ENCODE measurements around the gene PARP9.

PARP9 gene

GRCh38 chr3:122557356-122557755 is 6.7 kb downstream of the PARP9 start:
- TF ChIP-seq, protein P1, sequence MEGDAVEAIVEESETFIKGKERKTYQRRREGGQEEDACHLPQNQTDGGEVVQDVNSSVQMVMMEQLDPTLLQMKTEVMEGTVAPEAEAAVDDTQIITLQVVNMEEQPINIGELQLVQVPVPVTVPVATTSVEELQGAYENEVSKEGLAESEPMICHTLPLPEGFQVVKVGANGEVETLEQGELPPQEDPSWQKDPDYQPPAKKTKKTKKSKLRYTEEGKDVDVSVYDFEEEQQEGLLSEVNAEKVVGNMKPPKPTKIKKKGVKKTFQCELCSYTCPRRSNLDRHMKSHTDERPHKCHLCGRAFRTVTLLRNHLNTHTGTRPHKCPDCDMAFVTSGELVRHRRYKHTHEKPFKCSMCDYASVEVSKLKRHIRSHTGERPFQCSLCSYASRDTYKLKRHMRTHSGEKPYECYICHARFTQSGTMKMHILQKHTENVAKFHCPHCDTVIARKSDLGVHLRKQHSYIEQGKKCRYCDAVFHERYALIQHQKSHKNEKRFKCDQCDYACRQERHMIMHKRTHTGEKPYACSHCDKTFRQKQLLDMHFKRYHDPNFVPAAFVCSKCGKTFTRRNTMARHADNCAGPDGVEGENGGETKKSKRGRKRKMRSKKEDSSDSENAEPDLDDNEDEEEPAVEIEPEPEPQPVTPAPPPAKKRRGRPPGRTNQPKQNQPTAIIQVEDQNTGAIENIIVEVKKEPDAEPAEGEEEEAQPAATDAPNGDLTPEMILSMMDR (IDR thresholded peaks at IDR 0.05; ENCODE audit: poor library complexity, severe bottlenecking): no peak
- Histone ChIP-seq H3K27me3 (ENCODE audit: insufficient read depth, poor library complexity, severe bottlenecking) (no peaks in the 10 kb centered on the region), H3K27ac (ENCODE audit: poor library complexity, severe bottlenecking) (no peak overlapping the region), H3K4me3 (ENCODE audit: severe bottlenecking) (no peak overlapping the region), H3K36me3 (ENCODE audit: low read depth) (peaks cover 57% of the 10 kb centered on the region), H3K4me1 (ENCODE audit: insufficient read depth, poor library complexity, severe bottlenecking) (no peaks in the 10 kb centered on the region), H3K9me3 (ENCODE audit: severe bottlenecking) (no peaks in the 10 kb centered on the region)
- DNase-seq (ENCODE audit: low spot score): no peak
- no peak for ATAC-seq (ENCODE audit: low read depth)

DNA sequence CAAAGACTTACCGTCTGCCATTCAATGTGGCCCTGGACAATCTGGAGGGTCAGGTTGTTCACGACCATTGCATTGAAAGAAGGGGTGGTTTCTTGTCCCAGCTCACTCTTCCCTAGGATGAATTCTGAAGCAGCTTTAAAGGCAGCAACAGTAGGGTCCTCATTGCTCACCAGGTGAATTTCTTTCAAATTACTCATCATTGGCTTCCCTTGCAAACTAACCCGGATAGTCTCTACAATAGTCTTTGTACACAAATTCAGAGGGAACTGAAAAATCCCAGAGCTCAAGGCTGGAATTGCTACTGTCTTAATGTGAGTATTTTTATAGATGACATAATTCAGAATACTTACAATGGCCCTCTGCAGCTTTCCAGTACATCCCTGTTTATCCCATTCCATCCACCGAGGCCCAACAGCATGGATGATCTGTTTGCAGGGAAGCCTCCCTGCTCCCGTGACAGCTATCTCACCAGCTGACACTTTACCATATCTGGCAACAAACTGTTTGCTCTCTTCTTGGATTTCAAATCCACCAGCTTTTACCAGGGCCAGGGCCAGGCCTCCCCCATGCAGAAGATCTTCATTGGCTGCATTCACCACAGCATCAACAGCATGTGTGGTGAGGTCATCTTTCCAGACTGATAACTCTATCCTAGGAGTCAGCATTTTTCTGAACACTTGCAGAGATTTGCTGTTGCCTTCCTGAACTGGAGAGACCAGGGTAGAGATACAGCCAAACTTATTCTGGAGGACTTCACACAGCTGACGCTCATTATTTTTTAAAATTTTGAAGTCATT is 8.6 kb downstream of the PARP9 start:
- TF ChIP-seq, protein P1 (IDR thresholded peaks at IDR 0.05; ENCODE audit: poor library complexity, severe bottlenecking): no peak
- Histone ChIP-seq H3K27ac (ENCODE audit: poor library complexity, severe bottlenecking) (no peak overlapping the region), H3K4me3 (ENCODE audit: severe bottlenecking) (no peak overlapping the region), H3K9me3 (ENCODE audit: severe bottlenecking) (no peaks in the 10 kb centered on the region), H3K27me3 (ENCODE audit: insufficient read depth, poor library complexity, severe bottlenecking) (no peaks in the 10 kb centered on the region), H3K4me1 (ENCODE audit: insufficient read depth, poor library complexity, severe bottlenecking) (no peaks in the 10 kb centered on the region), H3K36me3 (ENCODE audit: low read depth) (peaks cover 62% of the 10 kb centered on the region)
- DNase-seq (ENCODE audit: low spot score) (no peak), ATAC-seq (ENCODE audit: low read depth) (peak; percentile 71; the same call in 2 of the 3 replicates)

- H3K27me3 ChIP-seq (ENCODE audit: insufficient read depth, poor library complexity, severe bottlenecking): no peaks in the 10 kb centered on the region
- TF ChIP-seq, protein P1 (IDR thresholded peaks at IDR 0.05; ENCODE audit: poor library complexity, severe bottlenecking): no peak
- H3K27ac ChIP-seq (ENCODE audit: poor library complexity, severe bottlenecking): no peak overlapping the region
- H3K9me3 ChIP-seq (ENCODE audit: severe bottlenecking): no peaks in the 10 kb centered on the region
- DNase-seq (ENCODE audit: low spot score): no peak
- peaks cover 45% of the 10 kb centered on the region for H3K36me3 ChIP-seq (ENCODE audit: low read depth)
- ATAC-seq (ENCODE audit: low read depth): no peak
- no peak overlapping the region for H3K4me3 ChIP-seq (ENCODE audit: severe bottlenecking)
- H3K4me1 ChIP-seq (ENCODE audit: insufficient read depth, poor library complexity, severe bottlenecking): no peaks in the 10 kb centered on the region
Measured at GRCh38 chr3:122553171-122553570, 10.9 kb downstream of the PARP9 start.

- Histone ChIP-seq H3K27ac (ENCODE audit: poor library complexity, severe bottlenecking) (no peak overlapping the region), H3K4me1 (ENCODE audit: insufficient read depth, poor library complexity, severe bottlenecking) (no peaks in the 10 kb centered on the region), H3K9me3 (ENCODE audit: severe bottlenecking) (no peaks in the 10 kb centered on the region), H3K27me3 (ENCODE audit: insufficient read depth, poor library complexity, severe bottlenecking) (no peaks in the 10 kb centered on the region), H3K4me3 (ENCODE audit: severe bottlenecking) (no peak overlapping the region), H3K36me3 (ENCODE audit: low read depth) (peaks cover 24% of the 10 kb centered on the region)
- TF ChIP-seq, protein P1 (IDR thresholded peaks at IDR 0.05; ENCODE audit: poor library complexity, severe bottlenecking): no peak
- ATAC-seq (ENCODE audit: low read depth): no peak
- DNase-seq (ENCODE audit: low spot score): no peak
Measured at GRCh38 chr3:122548619-122549018, 15.5 kb downstream of the PARP9 start.

- no peak overlapping the region for H3K4me3 ChIP-seq (ENCODE audit: severe bottlenecking)
- H3K4me1 ChIP-seq (ENCODE audit: insufficient read depth, poor library complexity, severe bottlenecking): no peaks in the 10 kb centered on the region
- peaks cover 20% of the 10 kb centered on the region for H3K36me3 ChIP-seq (ENCODE audit: low read depth)
- TF ChIP-seq, protein P1 (IDR thresholded peaks at IDR 0.05; ENCODE audit: poor library complexity, severe bottlenecking): no peak
- H3K27ac ChIP-seq (ENCODE audit: poor library complexity, severe bottlenecking): no peak overlapping the region
- H3K27me3 ChIP-seq (ENCODE audit: insufficient read depth, poor library complexity, severe bottlenecking): no peaks in the 10 kb centered on the region
- DNase-seq (ENCODE audit: low spot score): no peak
- no peaks in the 10 kb centered on the region for H3K9me3 ChIP-seq (ENCODE audit: severe bottlenecking)
- ATAC-seq (ENCODE audit: low read depth): no peak
Measured at GRCh38 chr3:122548076-122548475, 16.0 kb downstream of the PARP9 start.
